GM23248 (cell line): Measurements from ENCODE around the gene TOP1.

Experiments used
- EZH2 ChIP-seq: fragments of 200-600 bp; sonication (generic); IDR thresholded peaks from 2 replicates; pipeline ENCODE4 v1.6.1; 2018; ENCODE audit warnings: antibody characterized with exemption, mild to moderate bottlenecking; ENCODE audit not compliant: insufficient read depth, poor library complexity, severe bottlenecking
- EZH2phosphoT487 ChIP-seq: fragments of 200-600 bp; sonication (generic); IDR thresholded peaks from 2 replicates; pipeline ENCODE4 v1.6.1; 2018; ENCODE audit warnings: antibody characterized with exemption, moderate library complexity, mild to moderate bottlenecking, low read depth; ENCODE audit not compliant: insufficient read depth

DNA sequence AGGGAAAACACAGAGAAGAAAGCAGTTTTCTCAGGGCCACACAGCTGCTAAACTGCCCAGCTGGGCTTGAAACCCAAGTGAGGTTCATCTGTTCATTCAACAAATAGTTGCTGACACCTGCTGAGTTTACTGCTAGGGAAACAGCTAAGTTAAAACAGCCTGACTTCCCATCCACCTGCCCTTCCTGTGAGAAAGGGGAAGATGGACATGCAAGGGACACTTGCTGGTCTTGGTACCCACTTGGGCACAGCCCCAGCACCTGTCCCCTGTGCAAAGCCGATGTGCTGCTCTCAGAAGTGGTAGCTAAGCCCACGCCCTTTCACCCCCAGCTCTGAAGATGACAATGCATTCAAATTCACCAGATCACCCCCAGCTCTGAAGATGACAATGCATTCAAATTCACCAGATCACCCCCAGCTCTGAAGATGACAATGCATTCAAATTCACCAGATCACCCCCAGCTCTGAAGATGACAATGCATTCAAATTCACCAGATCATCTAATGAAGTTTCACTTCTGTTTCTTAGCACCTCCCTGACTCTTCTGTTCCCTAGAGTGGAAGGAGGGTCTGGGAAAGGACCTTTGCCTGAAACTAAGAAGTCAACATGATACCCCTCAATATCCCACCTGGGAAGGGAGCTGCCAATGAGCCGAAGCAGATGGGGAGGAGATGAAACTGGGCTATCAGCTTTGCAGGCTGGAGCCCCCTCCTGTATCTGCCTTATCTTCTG, 46.0 kb upstream of the TOP1 start:
- no peak for TF ChIP-seq EZH2
- TF ChIP-seq EZH2phosphoT487 = no peak
